IPS-18a (cell line): ENCODE data around the gene PROKR2.

Source experiments
- H3K27ac ChIP-seq: one replicate; pipeline ENCODE4 v1.5.1; 2013; ENCODE audit warnings: low read length
- H3K27me3 ChIP-seq: one replicate; pipeline ENCODE4 v1.6.1; 2013; ENCODE audit warnings: mild to moderate bottlenecking, low read length; ENCODE audit not compliant: control insufficient read depth, insufficient read depth
- H3K36me3 ChIP-seq: one replicate; pipeline ENCODE4 v1.6.1; 2013; ENCODE audit warnings: low read depth, low read length; ENCODE audit not compliant: control insufficient read depth
- H3K4me1 ChIP-seq: one replicate; pipeline ENCODE4 v1.6.1; 2013; ENCODE audit warnings: low read depth, low read length; ENCODE audit not compliant: control insufficient read depth
- H3K4me3 ChIP-seq: one replicate; pipeline ENCODE4 v1.5.1; 2013; ENCODE audit warnings: low read length
- H3K9ac ChIP-seq: one replicate; pipeline ENCODE4 v1.6.1; 2013; ENCODE audit warnings: mild to moderate bottlenecking, low read length, moderate library complexity
- H3K9me3 ChIP-seq: one replicate; pipeline ENCODE4 v1.6.1; 2013; ENCODE audit warnings: low read depth, low read length; ENCODE audit not compliant: control insufficient read depth

The PROKR2 gene

DNA sequence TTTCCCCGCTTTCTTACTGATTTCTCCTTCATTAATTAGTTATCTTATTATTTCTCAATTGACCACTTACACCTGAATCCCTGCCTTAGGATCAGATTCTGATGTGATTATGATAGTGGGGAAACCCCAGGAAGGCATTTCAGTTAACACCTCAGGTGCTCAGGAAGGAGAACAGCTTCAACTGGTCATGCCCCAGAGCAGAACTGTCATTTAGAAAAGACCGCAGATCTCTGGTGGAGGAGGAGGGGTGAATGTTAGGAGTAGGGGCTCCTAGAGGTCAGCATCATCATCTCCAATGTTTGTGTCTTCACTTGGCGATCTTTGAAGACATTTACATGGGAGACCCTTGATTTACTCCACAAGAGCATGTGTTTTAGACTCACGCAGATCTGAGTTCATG lies 44.5 kb downstream of the PROKR2 start:
- H3K4me1 ChIP-seq, result peaks cover 9% of the 10 kb centered on the region
- no peaks in the 10 kb centered on the region for H3K36me3 ChIP-seq
- no peak overlapping the region for H3K27ac ChIP-seq
- H3K27me3 ChIP-seq, result no peaks in the 10 kb centered on the region
- no peak overlapping the region for H3K4me3 ChIP-seq
- H3K9ac ChIP-seq, result no peak overlapping the region
- H3K9me3 ChIP-seq, result no peaks in the 10 kb centered on the region

DNA sequence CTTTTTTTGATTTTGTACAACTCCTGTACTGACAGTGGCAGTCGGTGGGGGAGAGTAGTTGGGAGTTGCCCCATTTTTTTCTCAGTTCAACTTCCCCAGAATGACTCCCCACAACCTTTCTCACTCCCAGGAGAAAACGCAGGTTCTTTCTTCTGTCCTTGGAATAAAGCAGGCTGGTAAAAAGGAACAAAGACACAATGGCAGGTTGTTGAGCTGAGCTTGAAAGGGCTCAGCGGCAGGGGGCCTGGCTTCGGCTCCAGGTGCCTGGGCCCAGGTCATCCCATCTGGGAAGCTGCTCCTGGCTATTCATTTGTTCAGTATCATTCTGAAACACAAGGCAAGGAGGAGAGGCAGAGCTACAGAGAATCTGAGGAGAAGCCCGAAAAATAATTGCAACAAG lies 46.2 kb downstream of the PROKR2 start:
- no peaks in the 10 kb centered on the region for H3K36me3 ChIP-seq
- H3K27me3 ChIP-seq, result no peaks in the 10 kb centered on the region
- no peak overlapping the region for H3K4me3 ChIP-seq
- H3K4me1 ChIP-seq, result peaks cover 18% of the 10 kb centered on the region
- H3K9ac ChIP-seq, result no peak overlapping the region
- no peak overlapping the region for H3K27ac ChIP-seq
- H3K9me3 ChIP-seq, result no peaks in the 10 kb centered on the region

DNA sequence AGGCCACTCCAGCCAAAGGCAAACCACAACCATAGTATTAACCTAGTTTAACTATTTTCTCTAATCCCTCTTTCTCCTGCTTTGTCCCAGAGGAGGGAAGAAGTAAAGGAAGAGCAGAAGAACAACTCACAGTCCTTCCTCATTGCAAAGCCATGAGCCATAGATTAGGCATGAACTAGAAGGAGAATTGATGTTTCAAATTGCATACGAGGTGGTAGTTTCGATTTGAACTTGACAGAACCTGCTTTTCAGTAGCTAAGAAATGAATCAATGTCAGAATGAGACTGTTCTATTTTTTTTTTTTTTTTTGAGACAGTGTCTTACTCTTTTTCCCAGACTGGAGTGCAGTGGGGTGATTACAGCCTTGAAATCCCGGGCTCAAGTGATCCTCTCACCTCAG lies 48.3 kb downstream of the PROKR2 start:
- H3K27me3 ChIP-seq, result no peaks in the 10 kb centered on the region

DNA sequence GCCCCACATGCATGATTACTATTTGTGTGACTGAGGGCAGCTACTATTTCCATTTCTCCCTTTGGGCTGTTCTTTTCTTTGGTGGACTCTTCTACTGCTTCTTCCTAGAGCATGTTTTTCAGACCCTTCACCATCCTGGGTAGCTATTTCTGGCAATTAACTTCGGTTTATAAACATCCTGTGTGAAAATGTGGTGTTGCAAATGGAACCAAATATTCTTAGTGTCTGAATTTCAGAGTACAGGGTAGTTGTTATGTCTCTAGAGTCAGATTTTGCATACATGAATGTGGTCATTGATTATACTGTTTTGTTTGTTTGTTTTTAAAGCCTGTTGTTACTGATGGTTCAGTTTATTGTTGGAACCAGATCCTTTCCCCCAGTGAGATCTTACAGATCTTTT lies 49.7 kb downstream of the PROKR2 start:
- no peaks in the 10 kb centered on the region for H3K36me3 ChIP-seq
- no peak overlapping the region for H3K4me3 ChIP-seq
- H3K27me3 ChIP-seq, result no peaks in the 10 kb centered on the region
- no peak overlapping the region for H3K27ac ChIP-seq
- H3K9ac ChIP-seq, result no peak overlapping the region
- H3K9me3 ChIP-seq, result no peaks in the 10 kb centered on the region
- peaks cover 35% of the 10 kb centered on the region for H3K4me1 ChIP-seq

More for the DNA sequence above, 48.3 kb downstream of the PROKR2 start:
- H3K9me3 ChIP-seq, result no peaks in the 10 kb centered on the region
- H3K36me3 ChIP-seq, result no peaks in the 10 kb centered on the region
- no peak overlapping the region for H3K27ac ChIP-seq
- H3K9ac ChIP-seq, result no peak overlapping the region
- no peak overlapping the region for H3K4me3 ChIP-seq
- peaks cover 35% of the 10 kb centered on the region for H3K4me1 ChIP-seq
